Measurements from ENCODE around the gene CEL. TPM values are rescaled to one million over a fixed set of nuclear protein-coding genes. Genes with fewer than 3 reads are reported as not detected.

Gene CEL
- total and polyA plus RNA-seq, 2 donors (not counting 3 experiments of a cell fraction or from before 2014, with no cell fraction given): 0.92 to 1.1 TPM

GRCh38 chr9:133064241-133065069 is 2.7 kb downstream of the CEL start:
- Histone ChIP-seq H3K9me3 (replicated peaks; ENCODE audit: control insufficient read depth, insufficient read depth, low read length) (no peaks in the 10 kb centered on the region), H4K20me1 (replicated peaks; ENCODE audit: control insufficient read depth, extremely low read depth, insufficient read depth, low read length) (no peaks in the 10 kb centered on the region), H3K9me1 (replicated peaks; ENCODE audit: control insufficient read depth, extremely low read depth, insufficient read depth, low read length) (no peaks in the 10 kb centered on the region), H3K27ac (ENCODE audit: insufficient read depth, low read depth, low read length) (no peak overlapping the region), H3K27me3 (ENCODE audit: control insufficient read depth in 2 of 2, insufficient read depth in 2 of 2, low read length in 2 of 2) (no peaks in the 10 kb centered on the region), H3K4me2 (ENCODE audit: insufficient read depth, low read length) (no peak overlapping the region), H3K36me3 (ENCODE audit: control insufficient read depth in 2 of 2, extremely low read depth in 1 of 2, insufficient read depth in 2 of 2, low read length in 2 of 2) (no peaks in the 10 kb centered on the region), H3K79me2 (ENCODE audit: control insufficient read depth, insufficient read depth, low read length) (no peaks in the 10 kb centered on the region), H3K4me3 (replicated peaks in 1 of 3; ENCODE audit: insufficient read depth in 1 of 3, low read depth in 1 of 3, low read length in 3 of 3) (no peak overlapping the region), H3K4me1 (ENCODE audit: control insufficient read depth, extremely low read depth, insufficient read depth, low read length) (peaks cover 3% of the 10 kb centered on the region), H3K9ac (replicated peaks; ENCODE audit: extremely low read depth, insufficient read depth, low read length) (no peak overlapping the region), H2AFZ (ENCODE audit: low read depth, low read length) (no peak overlapping the region)
- BruUV-seq (replicated peaks): no TSS peak
- DNase-seq (ENCODE audit: low read depth, low spot score): no peak
- ChIA-PET CTCF (interaction anchor here (1.4 to 1.7 kb wide), 2 partner anchors 10 to 80 kb away, joined by 5 read pairs; no protein-coding TSS in a partner anchor), POLR2A (no interaction called here)
- no peak for FAIRE-seq
- dilution Hi-C loops (cut with MboI; ENCODE audit: extremely low pct_ligation_motif_present, low sequenced_read_pairs) (no loop called here), intact Hi-C loops (cut with micrococcal nuclease) (no loop called here)
- TF ChIP-seq FOS (IDR thresholded peaks at IDR 0.05; ENCODE audit: borderline replicate concordance, insufficient read depth, low read length) (no peak), JUN (IDR thresholded peaks at IDR 0.05; ENCODE audit: borderline replicate concordance, insufficient read depth, insufficient read length, low read depth) (no peak), EZH2 (IDR thresholded peaks at IDR 0.05; ENCODE audit: borderline replicate concordance, low read depth, low read length, severe bottlenecking) (no peak), GATA2 (IDR thresholded peaks at IDR 0.05; ENCODE audit: insufficient read depth, insufficient read length, low read depth, low read length) (no peak), CTCF (IDR thresholded peaks at IDR 0.05; ENCODE audit: extremely low read depth in 1 of 2, insufficient read depth in 1 of 2, low read depth in 1 of 2, low read length in 2 of 2) (no peak), POLR2AphosphoS5 (IDR thresholded peaks at IDR 0.05; ENCODE audit: insufficient read depth, low read depth, low read length) (no peak), MYC (IDR thresholded peaks at IDR 0.05; ENCODE audit: low read depth, low read length) (no peak), POLR2A (IDR thresholded peaks at IDR 0.05; ENCODE audit: low read depth, low read length) (no peak)
- TF ChIP-seq, protein P1, sequence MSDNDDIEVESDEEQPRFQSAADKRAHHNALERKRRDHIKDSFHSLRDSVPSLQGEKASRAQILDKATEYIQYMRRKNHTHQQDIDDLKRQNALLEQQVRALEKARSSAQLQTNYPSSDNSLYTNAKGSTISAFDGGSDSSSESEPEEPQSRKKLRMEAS (IDR thresholded peaks at IDR 0.05; ENCODE audit: insufficient read depth, insufficient read length): no peak

Data from endothelial cell of umbilical vein (primary cell).